HEK293 (cell line): ENCODE results near the gene STK24.

Source experiments
- CTCF ChIP-seq: fragments of 450-650 bp; formaldehyde crosslinking; IDR thresholded peaks from 2 replicates; pipeline ENCODE4 v1.5.1; 2016; ENCODE audit warnings: missing biosample characterization, missing genetic modification characterization
- EGR2 ChIP-seq: fragments of 450-650 bp; formaldehyde crosslinking; IDR thresholded peaks from 2 replicates; pipeline ENCODE4 v1.5.1; 2016; ENCODE audit warnings: low read depth, missing biosample characterization, missing genetic modification characterization
- SETDB1 ChIP-seq: IDR thresholded peaks from one replicate; pipeline ENCODE4 v1.6.1; 2017; ENCODE audit warnings: mild to moderate bottlenecking, low read length, moderate library complexity, mixed read lengths; ENCODE audit not compliant: insufficient read length
- ZBTB20 ChIP-seq: fragments of 450-650 bp; formaldehyde crosslinking; IDR thresholded peaks from 2 replicates; pipeline ENCODE4 v1.5.1; 2016; ENCODE audit warnings: missing biosample characterization, missing genetic modification characterization
- ZIC2 ChIP-seq: fragments of 450-650 bp; formaldehyde crosslinking; IDR thresholded peaks from 2 replicates; pipeline ENCODE4 v1.5.1; 2016; ENCODE audit warnings: missing biosample characterization, missing genetic modification characterization
- ZNF174 ChIP-seq: fragments of 450-650 bp; formaldehyde crosslinking; IDR thresholded peaks from 2 replicates; pipeline ENCODE4 v1.5.0; 2017; ENCODE audit warnings: missing biosample characterization, mild to moderate bottlenecking, missing genetic modification characterization
- ZNF221 ChIP-seq: fragments of 450-650 bp; formaldehyde crosslinking; IDR thresholded peaks from 2 replicates; pipeline ENCODE4 v1.5.1; 2017; ENCODE audit warnings: missing biosample characterization, missing genetic modification characterization, borderline replicate concordance
- ZNF239 ChIP-seq: fragments of 450-650 bp; formaldehyde crosslinking; IDR thresholded peaks from 2 replicates; pipeline ENCODE4 v1.5.1; 2016; ENCODE audit warnings: missing biosample characterization, missing genetic modification characterization
- ZNF473 ChIP-seq: fragments of 450-650 bp; formaldehyde crosslinking; IDR thresholded peaks from 2 replicates; pipeline ENCODE4 v1.5.1; 2017; ENCODE audit warnings: missing biosample characterization, missing genetic modification characterization
- ZNF610 ChIP-seq: fragments of 450-650 bp; formaldehyde crosslinking; IDR thresholded peaks from 2 replicates; pipeline ENCODE4 v1.5.1; 2016; ENCODE audit warnings: missing biosample characterization, missing genetic modification characterization, borderline replicate concordance
- ZSCAN16 ChIP-seq: fragments of 450-650 bp; formaldehyde crosslinking; IDR thresholded peaks from 2 replicates; pipeline ENCODE4 v1.5.1; 2016; ENCODE audit warnings: missing biosample characterization, missing genetic modification characterization
- TF ChIP-seq, protein P1 (sequence below): fragments of 450-650 bp; formaldehyde crosslinking; IDR thresholded peaks from 2 replicates; pipeline ENCODE4 v1.5.1; 2016; ENCODE audit warnings: missing biosample characterization, missing genetic modification characterization

DNA sequence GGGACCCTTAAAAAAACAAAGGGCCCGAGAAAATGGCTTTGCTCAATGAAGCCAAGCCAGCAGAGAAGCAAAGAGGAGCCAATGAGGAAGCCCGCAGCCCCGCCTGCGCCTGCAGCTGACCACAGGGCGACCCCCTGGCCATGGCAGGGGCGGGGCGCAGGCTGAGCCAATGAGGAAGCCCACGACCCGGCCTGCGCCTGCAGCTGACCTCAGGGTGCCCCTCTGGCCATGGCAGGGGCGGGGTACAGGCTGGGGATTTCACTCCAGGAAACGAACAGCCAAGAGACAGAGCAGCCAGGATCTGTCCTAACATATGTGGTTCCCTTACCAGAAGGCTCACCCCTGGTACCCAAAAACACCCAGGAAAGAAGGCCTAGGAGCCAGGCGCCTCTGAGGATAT lies 101.4 kb downstream of the STK24 start:
- no peak for TF ChIP-seq CTCF (tag by site-specific recombination)
- TF ChIP-seq ZNF239 (tag by site-specific recombination) = no peak
- no peak for TF ChIP-seq ZNF221
- no peak for TF ChIP-seq ZNF610 (tag by site-specific recombination)
- no peak for TF ChIP-seq SETDB1
- no peak for TF ChIP-seq ZNF473 (tag by site-specific recombination)
- TF ChIP-seq ZIC2 (tag by site-specific recombination) = no peak
- TF ChIP-seq ZSCAN16 (tag by site-specific recombination) = no peak
- TF ChIP-seq ZNF174 (tag by site-specific recombination) = no peak
- TF ChIP-seq, protein P1, sequence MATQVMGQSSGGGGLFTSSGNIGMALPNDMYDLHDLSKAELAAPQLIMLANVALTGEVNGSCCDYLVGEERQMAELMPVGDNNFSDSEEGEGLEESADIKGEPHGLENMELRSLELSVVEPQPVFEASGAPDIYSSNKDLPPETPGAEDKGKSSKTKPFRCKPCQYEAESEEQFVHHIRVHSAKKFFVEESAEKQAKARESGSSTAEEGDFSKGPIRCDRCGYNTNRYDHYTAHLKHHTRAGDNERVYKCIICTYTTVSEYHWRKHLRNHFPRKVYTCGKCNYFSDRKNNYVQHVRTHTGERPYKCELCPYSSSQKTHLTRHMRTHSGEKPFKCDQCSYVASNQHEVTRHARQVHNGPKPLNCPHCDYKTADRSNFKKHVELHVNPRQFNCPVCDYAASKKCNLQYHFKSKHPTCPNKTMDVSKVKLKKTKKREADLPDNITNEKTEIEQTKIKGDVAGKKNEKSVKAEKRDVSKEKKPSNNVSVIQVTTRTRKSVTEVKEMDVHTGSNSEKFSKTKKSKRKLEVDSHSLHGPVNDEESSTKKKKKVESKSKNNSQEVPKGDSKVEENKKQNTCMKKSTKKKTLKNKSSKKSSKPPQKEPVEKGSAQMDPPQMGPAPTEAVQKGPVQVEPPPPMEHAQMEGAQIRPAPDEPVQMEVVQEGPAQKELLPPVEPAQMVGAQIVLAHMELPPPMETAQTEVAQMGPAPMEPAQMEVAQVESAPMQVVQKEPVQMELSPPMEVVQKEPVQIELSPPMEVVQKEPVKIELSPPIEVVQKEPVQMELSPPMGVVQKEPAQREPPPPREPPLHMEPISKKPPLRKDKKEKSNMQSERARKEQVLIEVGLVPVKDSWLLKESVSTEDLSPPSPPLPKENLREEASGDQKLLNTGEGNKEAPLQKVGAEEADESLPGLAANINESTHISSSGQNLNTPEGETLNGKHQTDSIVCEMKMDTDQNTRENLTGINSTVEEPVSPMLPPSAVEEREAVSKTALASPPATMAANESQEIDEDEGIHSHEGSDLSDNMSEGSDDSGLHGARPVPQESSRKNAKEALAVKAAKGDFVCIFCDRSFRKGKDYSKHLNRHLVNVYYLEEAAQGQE (tag by site-specific recombination) = no peak
- no peak for TF ChIP-seq EGR2 (tag by site-specific recombination)
- no peak for TF ChIP-seq ZBTB20 (tag by site-specific recombination)
